ENCODE measurements around the gene CELSR1.
"Not testable (repeated sequence)": the region's sequence is repeated elsewhere in the genome, so short reads cannot be mapped to it uniquely, and the experiment has no call there.

CELSR1 gene

DNA sequence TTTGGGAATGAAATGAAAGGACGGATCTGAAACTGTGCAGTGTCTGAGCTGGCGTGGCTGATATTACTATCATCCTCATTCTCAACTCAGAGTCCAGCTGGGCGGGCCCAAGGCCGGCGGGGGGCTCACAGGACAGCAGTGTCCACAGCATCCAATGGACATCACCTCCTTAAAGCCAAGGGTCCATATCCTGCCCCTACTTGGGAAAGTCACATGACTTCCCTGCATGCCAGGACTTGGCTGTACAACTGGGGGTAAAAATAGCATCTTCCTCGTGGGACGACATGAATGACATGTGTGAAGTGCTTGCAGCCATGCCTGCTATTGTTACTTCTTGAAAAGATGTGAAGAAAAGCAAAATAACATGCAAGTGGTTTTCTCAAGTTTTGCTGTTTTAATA is 119.7 kb downstream of the CELSR1 start:
- DNase-seq (ENCODE audit: low spot score), result no peak

DNA sequence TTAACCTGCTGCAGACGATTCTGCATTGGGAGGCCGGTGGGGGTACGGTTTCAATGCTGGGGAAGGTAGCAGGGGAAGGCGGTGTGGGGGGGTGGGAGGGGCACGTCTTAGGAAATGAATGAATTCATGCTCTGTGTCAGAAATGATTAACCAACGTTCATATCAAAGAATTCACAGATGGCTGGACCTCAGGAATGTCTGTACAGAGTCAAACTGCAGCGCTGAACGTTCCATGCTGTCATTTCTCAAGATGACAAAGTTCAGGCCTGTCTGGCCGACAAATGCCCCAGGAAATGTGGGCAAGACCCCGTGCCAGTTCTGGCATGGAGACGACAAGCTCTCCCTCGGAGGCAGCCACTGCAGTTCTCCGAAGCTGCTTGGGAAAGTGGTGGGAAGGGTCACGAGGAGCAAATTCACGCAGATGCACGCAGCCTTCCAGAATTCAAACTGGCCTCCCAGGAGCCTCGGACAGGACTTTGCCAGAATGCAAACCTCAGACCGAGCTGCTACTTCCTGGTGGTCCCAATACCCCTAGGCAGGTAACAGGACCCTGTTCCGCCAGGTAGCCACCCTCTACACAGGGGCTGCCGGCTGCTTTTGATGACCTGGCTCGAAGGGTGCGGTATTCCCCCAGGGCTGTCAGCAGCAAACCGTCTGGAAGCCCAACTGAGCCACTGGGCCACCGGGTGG is 120.4 kb downstream of the CELSR1 start:
- no peak for DNase-seq (ENCODE audit: low spot score)

DNA sequence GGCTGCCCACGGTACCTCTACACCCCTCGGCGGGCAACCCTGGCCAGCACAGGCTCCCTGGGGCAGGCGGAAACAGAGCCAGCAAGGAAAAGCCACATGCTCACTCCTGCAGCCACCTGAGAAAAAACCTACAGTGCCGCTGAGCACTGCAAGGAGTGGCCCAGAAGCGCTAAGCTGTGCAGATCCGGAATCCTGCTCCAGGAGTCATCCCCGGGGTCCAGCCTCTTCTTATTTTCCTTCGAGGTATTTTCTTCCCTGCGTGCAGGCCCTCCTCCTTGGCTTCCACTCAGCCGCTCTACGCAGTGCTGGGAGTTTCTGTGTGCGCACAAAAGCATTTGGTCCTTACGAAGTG is 120.9 kb downstream of the CELSR1 start:
- no peak for DNase-seq (ENCODE audit: low spot score)

DNA sequence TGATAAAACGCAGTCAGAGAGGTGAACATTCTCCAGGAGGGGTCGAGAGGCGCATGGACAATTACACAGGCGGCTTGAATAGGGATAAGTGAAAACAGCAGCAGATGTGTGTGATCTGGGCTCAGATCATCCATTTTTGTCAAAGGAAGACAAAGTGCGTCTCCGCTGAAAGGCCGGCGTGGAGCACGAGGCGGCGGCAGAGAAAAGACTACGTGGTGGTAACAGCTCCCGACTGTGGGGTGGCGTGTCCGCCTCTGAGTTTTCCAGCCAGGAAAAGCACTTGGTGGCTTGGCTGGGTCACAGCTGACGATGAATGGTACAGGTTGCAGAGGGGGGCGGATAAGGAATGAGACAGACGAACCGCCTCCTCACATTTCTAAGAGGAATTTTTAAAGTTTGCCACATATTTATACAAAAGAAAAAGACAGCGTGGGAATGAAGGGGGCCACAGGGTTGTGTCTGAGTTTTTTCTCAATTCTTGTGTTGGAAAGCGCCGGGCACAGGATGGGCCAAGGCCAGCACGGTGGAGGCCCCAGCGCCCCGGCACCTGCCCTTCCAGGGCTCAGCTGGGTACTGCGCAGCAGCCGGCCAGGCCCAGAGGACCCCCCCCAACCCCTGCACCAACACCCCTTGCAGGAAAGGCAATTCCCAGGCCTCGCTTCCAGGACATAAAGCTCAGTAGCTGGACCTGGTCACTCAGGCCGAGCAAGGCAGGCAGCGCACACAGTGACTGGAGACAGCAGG is 121.5 kb downstream of the CELSR1 start:
- DNase-seq (ENCODE audit: low spot score), result no peak

DNA sequence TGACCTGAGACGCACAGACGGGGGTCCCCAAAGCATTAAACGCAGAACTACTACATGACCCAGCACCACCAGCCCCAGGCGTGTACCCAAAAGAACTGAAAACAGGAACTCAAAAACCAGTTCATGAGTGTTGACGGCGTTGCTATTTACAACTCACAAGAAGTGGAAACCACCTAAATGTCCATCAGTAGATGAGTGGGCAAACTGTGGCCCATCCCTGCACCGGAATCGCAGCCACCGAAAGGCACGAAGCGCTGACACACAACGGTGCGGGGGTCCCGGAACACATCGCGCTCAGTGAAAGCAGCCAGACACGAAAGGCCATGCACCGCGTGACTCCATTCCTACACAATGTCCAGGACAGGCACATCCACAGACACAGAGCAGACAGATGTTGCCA is 122.7 kb downstream of the CELSR1 start:
- DNase-seq (ENCODE audit: low spot score), result no peak

DNA sequence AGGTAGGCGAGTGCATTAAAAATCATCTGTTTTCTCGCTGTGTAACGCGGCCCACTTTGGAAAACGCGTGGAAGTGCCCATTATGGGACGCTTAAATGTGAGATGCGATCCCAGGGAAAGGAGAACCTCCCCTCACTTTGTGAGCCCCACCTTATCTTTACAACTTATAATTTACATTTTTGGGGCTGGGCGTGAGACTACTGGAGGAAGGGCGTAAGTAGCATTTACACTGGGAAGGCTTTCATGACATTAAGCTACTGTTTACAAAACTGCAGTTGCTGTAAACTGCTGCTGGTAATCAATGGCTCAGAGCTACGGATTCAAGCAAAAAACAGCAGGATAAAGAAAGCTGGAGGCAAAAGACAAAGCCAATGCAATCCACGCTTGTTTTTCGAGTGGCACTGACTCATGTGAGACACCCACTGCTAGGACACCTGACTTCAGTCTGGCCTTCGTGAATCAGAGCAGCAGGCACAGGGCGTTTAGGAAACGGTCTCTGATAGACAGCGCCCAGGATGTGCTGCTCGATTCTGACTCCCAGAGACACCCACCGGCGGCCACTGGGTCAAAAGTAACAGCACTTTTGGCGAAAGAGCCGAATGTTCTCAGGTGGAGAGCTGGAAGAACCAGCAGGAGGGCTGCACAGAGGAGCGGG is 123.6 kb downstream of the CELSR1 start:
- DNase-seq (ENCODE audit: low spot score), result no peak

DNA sequence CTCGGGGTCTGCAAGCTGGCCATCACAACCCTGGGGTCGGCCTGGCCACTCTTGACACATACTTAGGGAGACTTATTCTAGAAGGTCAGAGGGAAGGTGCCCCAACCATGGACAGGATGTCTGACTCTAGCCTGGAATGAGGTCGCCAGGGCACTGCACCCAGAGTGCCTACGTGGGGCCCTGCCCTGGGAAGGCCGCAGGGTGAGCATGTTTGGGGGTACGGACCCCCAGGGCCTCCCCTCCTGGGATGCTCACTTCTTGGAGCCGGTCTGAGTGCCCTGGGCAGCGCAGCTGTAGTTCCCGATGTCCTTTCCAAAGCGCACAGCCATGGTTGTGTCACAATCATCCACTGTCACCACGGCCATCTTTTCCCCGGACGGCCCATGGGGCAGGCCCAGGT is 126.1 kb downstream of the CELSR1 start:
- DNase-seq (ENCODE audit: low spot score), result no peak

DNA sequence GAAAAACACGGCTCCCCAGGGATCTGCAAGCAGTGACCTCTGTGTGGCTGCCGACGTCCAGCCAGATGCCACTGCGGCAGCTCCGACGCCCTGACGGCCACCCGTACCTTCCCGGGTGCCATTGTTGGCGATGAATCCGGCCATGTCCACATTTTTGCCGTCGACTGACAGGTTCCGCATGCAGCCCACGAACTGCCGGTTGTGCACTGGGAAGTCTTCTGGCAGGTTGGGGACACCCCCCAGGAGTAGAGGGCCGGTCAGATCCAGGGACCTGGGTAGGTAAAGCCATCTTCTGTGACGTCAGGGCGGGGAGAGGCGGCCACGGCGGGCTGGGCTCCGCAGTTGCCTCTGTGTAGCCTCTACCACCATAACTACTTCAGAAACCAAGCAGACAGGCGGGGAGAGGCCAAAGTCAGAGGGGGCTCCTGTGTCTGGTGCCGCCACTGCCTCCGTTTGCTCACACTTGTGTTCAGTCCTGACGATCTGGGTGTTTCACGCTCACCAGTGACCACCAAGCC is 127.1 kb downstream of the CELSR1 start:
- no peak for DNase-seq (ENCODE audit: low spot score)

DNA sequence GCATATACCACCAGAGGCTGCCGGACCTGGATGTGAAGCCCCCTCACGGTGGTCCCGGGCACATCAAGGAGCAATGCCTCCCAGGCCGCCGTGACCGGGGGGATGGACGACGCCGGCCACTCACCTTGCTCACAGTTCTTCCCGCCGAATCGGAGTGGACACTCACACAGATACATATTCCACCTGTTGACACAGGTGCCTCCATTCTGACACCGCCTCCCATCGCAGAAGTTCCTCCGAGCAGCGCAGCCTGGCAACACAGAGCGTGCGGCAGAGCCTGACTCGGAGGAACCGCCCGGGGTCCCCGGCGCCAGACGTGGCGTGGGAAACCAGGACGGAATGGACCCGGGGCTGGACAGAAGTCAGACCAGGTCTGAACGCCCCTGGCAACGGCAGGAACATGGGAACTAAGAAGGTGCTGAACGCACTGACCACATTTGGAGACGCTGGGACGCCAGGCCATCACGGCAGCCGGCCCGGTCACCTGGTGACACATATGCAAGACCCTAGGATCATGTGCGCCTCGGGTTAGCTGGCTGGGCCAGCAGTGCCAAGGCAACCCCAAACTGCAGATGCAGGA is 127.7 kb downstream of the CELSR1 start:
- DNase-seq (ENCODE audit: low spot score), result no peak

DNA sequence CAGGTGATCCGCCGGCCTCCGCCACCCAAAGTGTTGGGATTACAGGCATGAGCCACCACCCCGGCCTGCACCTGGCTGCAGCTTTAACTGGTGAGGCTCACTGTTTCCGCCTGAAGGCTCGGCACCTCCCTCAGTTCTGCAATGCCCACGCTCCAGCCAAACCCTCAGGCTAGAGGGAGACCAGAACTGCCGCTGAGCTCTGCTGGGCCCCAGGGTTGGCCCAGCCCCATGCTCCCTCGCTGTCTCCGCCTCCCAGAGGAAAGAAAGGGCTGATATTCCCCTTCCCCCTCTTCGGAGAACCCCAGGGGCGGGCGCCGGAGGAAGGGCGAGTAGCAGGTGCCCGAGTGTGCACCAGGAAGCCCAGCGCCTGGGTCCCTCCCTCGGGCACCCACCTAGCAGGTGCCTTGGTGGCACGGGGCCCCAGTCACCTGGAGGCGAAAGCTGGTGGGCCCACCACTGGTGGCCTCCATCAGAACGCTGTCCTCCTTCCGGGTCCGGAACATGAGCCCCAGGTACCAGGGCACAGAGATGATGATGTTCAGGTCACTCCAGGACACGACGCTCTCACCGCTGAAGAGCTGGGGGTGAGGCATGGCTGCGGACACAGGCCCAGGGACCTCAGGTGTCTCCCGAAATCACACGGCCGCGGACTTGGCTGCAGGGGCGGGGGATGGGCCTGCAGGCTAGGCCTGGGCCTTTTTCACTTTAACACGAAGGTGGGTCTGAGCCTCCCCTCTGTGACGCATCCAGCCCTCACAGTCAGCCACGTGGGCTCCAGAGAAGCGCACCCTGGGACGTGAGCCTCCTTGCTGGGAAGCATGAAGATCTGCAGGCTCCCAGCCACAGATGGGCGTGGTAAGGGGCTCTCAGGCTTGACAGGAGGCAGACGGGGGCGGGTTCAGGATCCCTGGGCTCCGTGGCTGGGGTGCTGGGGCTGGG is 128.6 kb downstream of the CELSR1 start:
- no peak for DNase-seq (ENCODE audit: low spot score)

DNA sequence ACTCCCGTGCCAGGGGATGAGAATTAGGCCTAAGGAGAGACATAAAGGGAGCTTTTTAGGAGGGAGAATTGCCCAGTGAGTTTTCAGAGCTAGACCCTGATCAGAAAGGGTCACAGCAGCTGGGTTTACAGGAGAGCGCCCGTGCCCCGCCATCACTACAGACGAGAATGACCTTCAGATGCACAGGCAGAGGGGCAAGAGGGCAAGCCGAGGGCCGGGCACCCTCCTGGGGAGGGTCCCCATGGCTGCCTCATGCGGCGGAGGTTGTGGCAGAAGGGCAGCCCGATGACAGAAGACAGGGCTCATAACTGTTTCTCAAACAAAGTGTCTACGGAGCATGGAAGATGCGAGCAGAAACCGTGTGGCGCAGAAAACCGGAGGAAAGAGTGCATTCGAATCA is 129.7 kb downstream of the CELSR1 start:
- DNase-seq (ENCODE audit: low spot score), result no peak

DNA sequence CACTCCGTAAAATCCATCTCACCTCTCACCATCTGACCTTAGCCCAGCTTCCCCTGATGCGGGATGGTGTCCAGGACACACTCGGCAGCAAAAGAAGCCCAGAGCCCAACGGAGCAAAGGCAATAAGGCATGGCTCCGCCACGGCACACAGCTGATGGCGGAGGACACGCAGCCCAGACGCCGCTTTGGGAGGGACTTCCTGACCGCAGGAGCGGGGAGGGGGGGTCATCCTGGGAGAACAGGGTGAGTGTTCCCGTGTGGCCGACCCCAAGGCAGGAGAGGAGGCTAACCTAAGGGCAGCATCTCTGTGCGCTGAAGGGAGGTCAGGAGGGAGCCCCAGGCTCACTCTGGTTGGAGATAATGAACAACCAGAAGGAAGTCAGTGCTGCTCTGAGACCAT is 130.6 kb downstream of the CELSR1 start:
- no peak for DNase-seq (ENCODE audit: low spot score)

DNA sequence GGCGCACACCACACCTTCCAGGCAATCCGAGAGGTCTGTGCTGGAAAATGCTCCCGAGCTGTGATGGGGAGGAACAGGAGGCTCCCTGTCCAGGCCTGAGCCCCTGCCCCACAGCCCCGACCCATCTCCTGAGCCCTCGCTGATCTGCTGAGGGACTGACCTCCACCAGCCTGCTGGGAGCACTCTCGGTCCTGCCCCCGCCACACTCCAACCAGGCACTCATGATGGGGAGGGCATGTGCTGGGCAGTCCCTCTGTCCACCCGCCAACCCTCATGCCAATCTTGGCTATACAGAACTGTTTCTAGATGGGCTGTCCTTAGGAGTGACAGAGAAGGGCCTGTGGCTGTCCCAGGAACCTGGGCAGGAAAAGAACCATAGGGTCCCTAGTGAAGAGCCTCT is 131.1 kb downstream of the CELSR1 start:
- DNase-seq (ENCODE audit: low spot score), result no peak

DNA sequence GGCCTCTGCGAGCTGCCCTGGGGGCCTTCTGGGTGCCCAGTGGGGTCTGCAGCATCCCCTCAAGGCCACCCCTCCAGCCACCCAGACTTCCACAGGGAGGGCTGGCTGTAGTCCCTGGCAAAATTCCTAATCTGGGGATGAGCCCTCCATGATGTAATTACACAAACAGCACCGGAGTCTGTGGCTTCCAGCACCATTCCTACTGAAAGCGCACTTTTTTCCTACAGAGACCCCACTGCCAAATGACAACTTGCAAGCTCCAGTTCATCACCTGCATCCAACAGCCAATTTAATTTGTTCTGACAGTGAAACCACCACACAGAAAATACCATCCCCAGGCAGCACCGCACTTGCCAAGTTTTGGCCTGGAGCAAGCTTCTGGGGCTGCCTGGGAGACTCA is 131.5 kb downstream of the CELSR1 start:
- no peak for DNase-seq (ENCODE audit: low spot score)

DNA sequence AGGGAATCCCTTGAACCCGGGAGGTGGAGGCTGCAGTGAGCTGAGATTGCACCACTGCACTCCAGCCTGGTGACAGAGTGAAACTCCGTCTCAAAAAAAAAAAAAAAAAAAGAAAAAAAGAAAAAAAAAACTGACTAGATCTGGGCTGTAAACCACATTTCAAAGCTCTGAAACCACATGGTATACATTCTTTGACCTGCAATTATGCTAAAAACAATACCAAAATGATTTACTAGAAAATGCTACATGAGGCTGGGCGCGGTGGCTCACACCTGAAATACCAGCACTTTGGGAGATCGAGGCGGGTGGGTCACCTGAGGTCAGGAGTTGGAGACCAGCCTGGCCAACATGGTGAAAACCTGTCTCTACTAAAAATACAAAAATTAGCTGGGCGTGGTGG is 133.5 kb downstream of the CELSR1 start:
- not testable (repeated sequence) for DNase-seq (ENCODE audit: low spot score)

DNA sequence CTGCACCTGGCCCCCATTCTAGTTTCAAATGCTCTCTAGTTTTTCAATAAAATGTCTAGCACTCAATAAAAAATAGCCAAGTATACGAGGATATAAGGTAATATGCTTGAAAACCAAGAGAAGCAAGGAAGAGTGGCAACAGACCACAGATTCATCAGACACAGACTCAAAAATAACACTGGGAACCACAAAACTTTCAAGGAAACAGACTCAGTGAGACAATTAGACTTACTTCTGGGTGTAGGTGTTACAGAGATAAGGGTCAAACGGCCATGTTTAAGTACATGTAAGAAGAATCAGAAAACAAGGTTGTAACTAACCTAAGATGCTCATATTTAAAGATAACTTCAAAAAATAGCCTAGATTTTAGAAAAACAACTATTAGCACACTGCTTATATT is 134.9 kb downstream of the CELSR1 start:
- no peak for DNase-seq (ENCODE audit: low spot score)

DNA sequence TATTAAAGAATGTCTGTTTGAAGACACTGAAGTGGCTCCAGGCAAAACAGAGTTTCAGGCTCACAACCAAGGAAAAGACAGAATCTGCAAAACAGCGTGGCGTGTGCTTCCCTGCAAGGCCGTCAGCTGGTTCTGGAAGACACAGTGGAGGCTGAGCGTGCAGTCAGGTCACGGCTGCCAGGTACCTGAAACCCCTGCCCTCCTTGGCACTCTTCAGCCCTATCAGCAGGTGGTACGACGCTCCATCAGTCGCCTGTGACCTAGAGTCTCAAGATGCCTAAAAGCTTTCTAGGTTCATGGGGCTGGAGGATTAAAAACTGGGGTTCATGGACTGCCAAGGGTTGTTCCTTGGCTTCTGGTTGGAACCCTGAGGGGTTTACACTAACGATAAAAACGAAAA is 136.1 kb downstream of the CELSR1 start:
- DNase-seq (ENCODE audit: low spot score), result no peak

DNA sequence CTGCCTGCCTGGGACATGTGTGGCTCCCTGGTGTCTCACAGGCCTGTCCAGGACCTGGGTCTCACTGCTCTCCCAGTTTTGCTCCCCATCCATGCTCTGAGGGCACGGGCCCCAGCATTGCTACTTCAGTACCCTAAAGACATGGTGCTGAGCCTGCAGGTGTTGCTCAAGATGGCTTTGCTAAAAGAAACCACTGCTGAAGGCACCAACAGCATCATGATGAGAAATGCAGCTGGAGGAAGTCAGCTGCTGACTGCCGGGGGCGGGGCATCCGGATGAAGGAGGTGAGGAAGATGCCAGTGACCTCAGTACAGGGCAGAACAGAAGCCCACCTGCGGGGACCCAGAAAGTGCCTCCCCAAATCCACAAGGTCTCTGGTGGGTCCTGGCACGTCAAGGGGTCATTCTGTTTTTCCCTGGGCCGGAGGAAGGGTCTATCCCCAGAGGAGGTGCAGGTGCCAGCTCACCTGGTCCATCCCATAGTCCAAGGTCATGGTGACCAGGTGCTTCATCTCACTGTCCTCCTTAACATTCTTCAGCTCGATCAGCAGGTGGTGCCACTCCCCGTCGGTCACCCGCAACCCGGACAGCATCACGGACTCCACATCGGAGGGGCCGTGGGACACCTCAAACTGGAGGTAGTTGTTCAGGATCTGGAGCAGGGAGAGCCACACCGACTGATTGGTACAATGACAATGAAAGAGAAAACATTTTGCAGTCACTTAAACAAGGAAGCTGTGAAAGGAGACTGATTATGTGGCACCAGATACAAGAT is 138.0 kb downstream of the CELSR1 start:
- no peak for DNase-seq (ENCODE audit: low spot score)

DNA sequence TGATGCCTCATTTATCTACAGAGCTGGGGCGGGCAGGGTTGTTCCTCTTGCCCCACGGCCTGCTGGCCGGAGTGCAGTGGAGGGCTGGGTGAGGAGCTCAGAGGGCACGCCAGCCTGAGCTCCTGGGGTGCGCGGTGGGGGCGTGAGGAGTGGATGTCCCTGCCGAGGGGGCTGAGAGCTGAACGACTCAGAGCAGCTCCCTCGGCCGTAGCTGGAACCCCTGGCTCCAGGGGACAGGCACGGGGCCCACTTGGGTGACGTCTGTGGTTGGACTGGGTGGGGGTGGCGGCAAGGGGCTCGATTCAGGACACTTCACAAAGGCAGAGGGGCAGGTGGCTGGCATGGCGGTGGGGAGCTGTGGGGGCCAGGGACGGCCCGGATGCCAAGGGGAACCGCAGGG is 139.5 kb downstream of the CELSR1 start:
- no peak for DNase-seq (ENCODE audit: low spot score)

DNA sequence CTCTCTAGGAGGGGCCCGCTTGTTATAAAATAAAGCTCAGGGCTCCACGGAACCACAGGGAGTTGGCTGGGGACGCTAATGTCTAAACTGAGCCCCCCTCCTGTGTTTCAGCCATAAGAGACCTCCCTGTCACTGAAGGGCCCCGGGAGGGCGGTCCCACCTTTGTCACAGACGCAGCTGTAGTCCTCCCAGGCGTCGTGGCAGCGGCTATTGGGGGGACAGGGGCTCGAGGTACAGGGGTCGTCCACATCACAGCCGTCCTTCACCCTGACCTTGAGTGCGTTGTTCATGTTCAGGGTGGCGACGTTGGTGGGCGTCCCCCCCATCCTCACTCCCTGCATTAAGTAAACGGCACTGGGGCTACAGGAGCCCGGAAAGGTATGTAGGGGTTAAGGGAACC is 139.9 kb downstream of the CELSR1 start:
- DNase-seq (ENCODE audit: low spot score), result no peak

DNA sequence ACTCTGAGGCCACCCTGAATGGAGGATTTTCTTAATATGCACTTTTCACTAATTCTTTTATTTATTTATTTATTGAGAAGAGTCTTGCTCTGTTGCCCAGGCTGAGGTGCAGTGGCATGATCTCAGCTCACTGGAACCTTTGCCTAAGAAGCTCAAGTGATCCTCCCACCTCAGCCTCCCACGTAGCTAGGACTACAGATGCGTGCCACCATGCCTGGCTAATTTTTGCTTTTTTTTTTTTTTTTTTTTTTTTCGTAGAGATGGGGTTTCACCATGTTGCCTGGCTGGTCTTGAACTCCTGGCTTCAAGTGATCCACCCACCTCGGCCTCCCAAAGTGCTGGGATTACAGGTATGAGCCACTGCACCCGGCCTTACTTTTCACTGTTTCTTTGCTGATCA is 140.4 kb downstream of the CELSR1 start:
- not testable (repeated sequence) for DNase-seq (ENCODE audit: low spot score)

All from hematopoietic multipotent progenitor cell treated with erythropoietin and hydrocortisone succinate and interleukin-3 and kit ligand, for 17 days (in vitro differentiated cells).